ENCODE results near the gene URI1. TPM values are rescaled to one million over a fixed set of nuclear protein-coding genes. Genes with fewer than 3 reads are reported as not detected.
"Not testable (repeated sequence)": the region's sequence is repeated elsewhere in the genome, so short reads cannot be mapped to it uniquely, and the experiment has no call there.

Gene URI1
- total RNA-seq, 1 donor from 2014 or later = 47.1 TPM

DNA sequence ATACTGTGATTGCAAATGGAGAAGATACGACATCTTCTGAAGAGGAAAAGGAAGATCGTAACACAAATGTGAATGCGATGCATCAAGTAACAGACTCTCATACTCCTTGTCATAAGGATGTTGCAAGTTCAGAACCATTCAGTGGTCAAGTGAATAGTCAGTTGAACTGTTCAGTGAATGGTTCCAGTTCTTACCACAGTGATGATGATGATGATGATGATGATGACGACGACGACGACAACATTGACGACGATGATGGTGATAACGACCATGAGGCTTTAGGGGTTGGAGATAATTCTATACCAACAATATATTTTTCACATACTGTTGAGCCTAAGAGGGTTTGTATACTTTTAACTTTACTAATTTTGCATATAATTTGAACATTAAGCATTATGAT lies 67.0 kb downstream of the URI1 start:
- no peak for DNase-seq (ENCODE audit: low spot score)
- intact Hi-C loops (cut with DNase I) = no loop called here

DNA sequence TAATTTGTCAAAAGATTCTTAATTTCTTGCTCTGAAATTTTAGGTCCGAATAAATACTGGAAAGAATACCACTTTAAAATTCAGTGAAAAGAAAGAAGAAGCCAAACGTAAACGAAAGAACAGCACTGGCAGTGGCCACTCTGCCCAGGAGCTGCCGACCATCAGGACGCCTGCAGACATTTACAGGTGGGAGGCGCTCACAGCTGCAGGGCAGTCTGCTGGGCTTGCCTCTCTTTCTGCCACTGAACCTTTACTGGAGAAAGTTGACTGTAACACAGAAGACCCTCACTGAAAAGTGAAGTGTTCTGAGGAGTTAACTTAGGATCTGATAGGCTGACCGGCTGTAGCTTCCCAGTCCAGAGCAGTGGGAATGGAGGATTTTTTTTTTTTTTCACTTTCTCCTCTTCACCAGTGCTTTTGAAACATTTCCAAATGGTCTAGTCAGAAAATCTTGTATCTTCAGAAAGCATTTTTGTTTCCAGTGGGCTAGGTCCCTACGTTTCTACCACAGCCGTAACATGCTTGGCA lies 69.1 kb downstream of the URI1 start:
- no peak for DNase-seq (ENCODE audit: low spot score)

DNA sequence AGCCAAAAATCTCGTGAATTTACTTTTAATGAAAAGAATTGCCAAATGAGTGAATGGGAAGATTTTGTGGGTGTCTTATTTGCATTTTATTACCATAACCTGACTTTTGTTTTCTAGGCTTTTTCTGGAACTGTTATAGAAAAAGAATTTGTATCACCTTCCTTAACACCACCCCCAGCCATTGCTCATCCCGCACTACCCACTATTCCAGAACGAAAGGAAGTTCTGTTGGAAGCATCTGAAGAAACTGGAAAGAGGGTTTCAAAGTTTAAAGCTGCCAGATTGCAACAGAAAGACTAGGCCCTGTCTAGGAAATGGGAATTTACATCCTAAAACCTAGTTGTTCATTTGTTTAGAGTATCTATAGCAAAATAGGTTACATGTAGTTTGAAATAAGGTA lies 72.7 kb downstream of the URI1 start:
- DNase-seq (ENCODE audit: low spot score) = no peak
- intact Hi-C loops (cut with DNase I) = no loop called here

More for the DNA sequence above, 69.1 kb downstream of the URI1 start:
- intact Hi-C loops (cut with DNase I) = no loop called here

DNA sequence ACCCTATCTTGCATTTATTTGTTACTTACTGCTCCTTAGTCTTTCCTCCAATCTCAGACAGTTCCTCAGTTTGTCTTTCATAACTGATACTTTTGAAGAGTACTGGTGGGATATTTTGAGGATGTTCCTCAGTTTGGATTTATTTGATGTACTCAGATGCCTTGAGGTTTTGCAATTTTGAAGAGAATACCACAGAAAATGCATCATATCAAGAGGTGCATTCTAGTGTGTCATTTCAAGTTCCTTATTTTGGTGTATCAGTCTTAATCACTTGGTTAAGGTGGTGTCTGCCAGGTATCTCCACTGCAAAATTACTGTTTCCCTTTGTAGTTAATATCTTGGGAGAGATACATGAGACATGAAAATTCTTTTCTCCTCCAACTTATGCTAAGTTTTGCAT lies 75.1 kb downstream of the URI1 start:
- DNase-seq (ENCODE audit: low spot score) = no peak
- intact Hi-C loops (cut with DNase I) = no loop called here

DNA sequence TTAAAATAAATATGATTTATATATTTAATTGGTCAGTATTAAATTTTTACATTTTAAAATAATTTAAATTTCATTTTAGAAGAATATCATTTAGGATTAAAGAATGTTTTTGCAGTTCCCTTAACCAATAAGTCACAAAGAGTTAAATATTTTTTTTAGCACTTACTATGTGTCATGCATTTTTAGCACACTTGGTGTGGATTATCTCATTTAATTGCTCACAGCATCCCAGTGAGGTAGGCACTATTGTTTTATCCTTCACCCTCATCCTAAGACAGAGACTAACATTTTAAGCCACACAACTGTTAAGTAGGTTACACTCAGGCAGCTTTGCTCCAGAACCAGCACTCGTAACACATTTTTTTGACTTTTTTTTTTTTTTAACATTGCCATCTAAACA lies 78.2 kb downstream of the URI1 start:
- no peak for DNase-seq (ENCODE audit: low spot score)
- intact Hi-C loops (cut with DNase I) = no loop called here

DNA sequence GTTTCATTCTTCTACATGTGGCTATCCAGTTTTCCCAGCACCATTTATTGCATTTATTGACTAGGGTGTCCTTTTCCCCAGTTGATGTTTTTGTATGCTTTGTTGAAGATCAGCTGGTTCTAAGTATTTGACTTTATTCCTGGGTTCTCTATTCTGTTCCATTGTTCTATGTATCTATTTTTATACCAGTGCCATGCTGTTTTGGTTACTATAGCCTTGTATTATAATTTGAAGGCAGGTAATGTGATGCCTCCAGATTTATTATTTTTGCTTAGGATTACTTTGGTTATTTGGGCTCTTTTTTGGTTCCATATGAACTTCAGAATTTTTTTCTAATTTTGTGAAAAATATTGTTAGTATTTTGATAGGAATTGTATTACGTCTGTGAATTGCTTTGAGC lies 80.6 kb downstream of the URI1 start:
- no peak for DNase-seq (ENCODE audit: low spot score)
- intact Hi-C loops (cut with DNase I) = no loop called here

DNA sequence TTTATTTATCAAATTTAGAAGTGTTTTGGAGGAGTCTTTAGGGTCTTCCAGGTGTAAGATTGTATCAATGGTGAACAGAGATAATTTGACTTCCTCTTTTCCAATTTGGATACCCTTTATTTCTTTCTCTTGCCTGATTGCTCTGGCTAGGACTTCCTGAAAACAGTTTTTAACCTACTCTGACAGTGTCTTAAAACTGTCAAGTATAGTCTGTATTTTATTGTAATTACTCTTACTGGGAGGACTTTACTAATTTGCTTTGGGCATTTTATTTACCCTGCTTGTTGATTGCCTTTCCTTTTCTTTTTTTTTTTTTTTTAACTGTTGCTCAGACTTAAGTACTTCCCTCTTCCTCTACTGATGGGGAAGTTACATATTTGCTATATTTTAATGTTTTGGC lies 81.3 kb downstream of the URI1 start:
- no peak for DNase-seq (ENCODE audit: low spot score)
- intact Hi-C loops (cut with DNase I) = no loop called here

GRCh38 chr19:30024091-30024490 lies 82.1 kb downstream of the URI1 start:
- intact Hi-C loops (cut with DNase I) = no loop called here
- DNase-seq (ENCODE audit: low spot score) = no peak

DNA sequence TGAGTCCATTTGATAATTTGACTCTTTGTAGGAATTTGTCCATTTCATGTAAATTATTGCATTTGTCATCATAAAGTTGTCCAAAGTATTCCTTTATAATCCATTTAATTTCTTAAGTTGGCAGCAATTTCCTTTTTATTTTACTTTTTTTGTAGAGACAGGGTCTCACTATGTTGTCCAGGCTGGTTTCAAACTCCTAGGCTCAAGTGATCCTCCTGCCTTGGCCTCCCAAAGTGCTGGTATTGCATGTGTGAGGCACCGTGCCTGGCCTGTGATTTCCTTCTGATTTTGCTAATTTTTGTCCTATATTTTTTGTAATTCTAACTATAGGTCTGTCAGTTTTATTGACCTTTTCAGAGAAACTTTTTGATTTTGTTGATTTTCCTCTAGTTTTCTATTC lies 84.9 kb downstream of the URI1 start:
- intact Hi-C loops (cut with DNase I) = no loop called here
- DNase-seq (ENCODE audit: low spot score) = no peak

DNA sequence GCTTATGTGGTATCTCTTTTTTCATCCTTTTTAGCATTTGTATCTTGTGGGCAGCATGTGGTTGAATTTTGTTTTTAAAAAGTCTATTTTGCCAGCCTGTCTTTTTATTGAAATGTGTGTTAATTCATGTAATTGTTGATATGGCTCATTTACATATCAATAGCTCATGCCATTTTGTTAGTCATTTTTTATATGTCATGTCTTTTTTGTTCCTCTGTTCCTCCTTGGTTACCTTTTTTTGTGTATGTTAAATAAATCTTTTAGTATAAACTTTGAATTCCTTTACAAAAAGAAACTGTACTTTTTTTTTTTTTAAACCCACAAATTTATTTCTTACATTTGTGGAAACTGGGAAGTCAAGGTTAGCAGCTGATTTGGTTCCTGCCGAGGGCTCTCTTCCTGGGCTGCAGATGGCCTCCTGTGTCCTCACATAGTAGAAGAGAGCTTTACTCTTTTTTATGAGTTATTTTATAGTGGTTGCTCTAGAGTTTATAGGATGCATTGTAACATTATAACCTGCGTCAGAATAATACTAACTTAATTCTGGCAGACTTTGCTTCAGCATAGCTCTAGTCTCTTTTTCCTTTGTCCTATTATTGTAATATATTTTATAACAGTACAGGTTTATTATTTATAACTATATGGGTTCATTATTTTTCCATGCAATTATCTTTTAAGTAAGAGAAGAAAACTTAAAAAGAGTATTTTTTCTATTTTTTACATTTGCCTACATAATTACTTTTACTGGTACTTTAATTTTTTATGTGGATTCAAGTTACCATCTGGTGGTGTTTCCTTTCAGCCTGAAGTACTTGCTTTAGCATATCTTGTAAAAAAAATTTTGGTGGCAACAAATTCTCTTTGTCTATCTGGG lies 86.3 kb downstream of the URI1 start:
- intact Hi-C loops (cut with DNase I) = no loop called here
- no peak for DNase-seq (ENCODE audit: low spot score)

DNA sequence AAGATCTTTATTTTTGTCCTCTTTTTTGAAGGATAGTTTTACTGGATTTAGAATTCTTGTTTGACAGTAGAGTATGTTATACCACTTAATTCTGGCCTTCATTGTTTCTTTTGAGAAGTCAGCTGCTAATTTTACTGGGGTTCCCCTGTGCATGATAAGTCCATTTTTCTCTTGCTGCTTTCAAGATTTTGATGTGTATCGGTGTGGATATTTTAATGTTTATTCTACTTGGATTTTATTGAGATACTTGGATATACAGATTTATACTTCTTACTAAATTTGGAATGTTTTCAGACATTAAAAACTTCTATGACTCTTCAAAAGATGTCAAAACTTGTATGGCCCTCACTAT lies 86.9 kb downstream of the URI1 start:
- intact Hi-C loops (cut with DNase I) = no loop called here
- no peak for DNase-seq (ENCODE audit: low spot score)

DNA sequence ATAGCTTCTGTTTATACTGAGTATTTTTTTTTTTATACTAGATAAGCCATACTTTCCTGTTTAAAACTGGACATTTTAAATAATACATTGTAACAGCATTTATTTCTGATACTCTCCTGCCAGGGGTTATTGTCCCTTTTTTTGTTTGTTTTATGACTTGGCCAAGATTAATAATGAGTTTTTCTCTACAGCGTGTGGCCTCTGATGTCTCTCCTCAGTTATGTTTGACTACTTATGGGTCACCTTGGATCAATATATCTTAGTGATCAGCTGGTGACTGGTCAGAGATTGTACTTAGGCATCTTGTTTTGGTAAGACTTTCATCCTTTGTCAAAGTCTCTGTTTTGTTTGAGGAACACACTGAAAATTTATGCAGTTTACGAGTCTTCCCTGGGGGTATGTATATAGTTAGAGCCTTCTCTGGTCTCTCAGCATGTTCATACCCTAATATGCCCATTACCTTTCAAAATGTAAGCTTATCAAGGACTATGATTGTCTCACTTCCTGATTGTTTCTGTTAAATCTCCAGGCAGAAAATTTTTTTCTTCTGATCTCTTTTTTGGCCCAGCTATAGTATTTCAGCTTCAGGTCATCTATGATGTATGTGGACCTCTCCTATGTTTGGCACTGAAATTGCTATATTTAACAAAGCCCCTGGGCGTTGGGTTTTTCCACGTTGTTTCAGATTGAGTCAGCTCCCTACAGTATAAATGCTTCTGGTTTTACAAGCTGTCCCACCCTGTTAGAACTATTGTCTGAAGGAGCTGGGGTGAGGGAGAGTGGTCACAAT lies 87.9 kb downstream of the URI1 start:
- intact Hi-C loops (cut with DNase I) = no loop called here
- no peak for DNase-seq (ENCODE audit: low spot score)

DNA sequence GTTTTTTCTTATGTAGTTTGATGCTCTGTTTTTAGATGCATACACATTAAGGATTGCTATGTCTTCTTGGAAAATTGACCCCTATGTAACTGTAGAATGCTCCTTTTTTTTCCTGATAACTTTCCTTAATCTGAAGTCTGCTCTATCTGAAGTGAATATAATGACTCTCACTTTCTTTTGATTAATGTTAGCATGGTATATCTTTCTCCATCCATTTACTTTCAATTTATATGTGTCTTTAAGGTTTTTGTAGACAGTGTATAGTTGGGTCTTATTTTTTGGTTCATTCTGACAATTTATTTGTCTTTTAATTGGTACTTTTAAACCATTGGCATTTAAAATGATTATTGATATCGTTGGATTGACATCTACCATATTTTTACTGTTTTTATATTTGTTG lies 92.3 kb downstream of the URI1 start:
- DNase-seq (ENCODE audit: low spot score) = no peak
- intact Hi-C loops (cut with DNase I) = no loop called here

DNA sequence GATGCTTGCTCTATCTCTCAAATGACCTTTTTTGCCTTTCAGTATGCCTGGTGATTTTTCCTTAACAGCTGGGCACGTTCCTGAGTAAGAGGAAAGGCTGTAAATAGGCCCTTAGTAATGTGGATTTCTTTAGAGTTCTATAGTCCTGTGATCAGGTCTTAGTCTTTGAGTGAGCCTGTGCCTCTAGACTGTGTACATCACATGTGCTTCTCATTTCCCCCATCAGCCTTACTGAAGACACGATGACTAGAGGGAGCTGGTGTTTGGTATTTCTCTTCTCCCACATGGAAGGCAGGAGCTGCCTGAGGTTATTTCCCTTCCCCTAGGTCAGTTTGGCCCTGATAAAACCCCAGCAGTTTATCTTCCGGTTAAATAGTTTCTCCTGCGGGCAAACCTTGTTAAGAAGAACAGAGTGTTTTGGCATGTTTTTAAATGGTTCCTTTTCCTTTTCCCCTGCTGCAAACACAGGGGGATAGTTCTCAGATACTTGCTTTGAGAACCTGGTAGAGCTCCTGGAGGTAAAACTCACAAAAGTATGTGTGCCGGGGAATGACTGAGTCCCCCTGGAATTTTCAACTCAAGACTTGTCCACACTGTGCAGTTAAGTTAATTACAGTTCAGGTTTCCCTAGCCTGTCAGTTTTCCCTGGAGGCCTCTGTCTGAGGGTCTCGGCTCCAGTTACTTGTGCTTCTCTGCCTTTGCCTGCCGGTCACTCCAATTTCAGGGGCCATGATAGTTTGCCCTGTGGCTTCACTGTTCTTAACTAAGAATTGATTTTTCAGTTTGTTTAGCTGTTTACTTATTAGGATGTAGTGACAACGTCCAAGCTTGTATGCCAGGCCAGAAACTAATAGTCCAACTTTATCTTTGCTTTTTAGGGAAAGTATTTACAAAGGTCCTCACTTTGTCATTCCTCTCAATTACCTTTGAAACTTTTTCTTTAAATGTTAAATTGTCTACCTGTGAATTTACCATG lies 94.4 kb downstream of the URI1 start:
- intact Hi-C loops (cut with DNase I) = no loop called here

GRCh38 chr19:30037835-30038234 lies 95.8 kb downstream of the URI1 start:
- intact Hi-C loops (cut with DNase I) = no loop called here
- DNase-seq (ENCODE audit: low spot score) = no peak

More for the DNA sequence above, 94.4 kb downstream of the URI1 start:
- no peak for DNase-seq (ENCODE audit: low spot score)

DNA sequence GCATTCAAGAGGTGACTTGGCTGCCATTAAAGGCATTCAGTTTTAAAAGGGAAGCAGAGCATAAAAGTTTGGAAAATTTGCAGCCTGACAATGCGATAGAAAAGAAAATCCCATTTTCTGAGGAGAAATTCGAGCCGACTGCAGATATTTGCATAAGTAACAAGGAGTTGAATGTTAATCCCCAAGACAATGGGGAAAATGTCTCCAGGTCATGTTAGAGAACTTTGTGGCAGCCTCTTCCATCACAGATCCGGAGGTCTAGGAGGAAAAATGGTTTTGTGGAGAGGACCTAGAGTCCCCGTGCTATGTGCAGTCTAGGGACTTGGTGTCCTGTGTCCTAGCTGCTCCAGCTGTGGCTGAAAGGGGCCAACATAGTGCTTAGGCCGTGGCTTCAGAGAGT lies 99.9 kb downstream of the URI1 start:
- intact Hi-C loops (cut with DNase I) = not testable (repeated sequence)

GRCh38 chr19:30043008-30043407 lies 101.0 kb downstream of the URI1 start:
- DNase-seq (ENCODE audit: low spot score); intact Hi-C loops (cut with DNase I): not testable (repeated sequence)

More for the DNA sequence above, 99.9 kb downstream of the URI1 start:
- DNase-seq (ENCODE audit: low spot score) = not testable (repeated sequence)

GRCh38 chr19:30044273-30045248 lies 102.5 kb downstream of the URI1 start:
- DNase-seq (ENCODE audit: low spot score) = no peak
- intact Hi-C loops (cut with DNase I) = no loop called here
